Measurements from ENCODE around the gene FAM135A. TPM values are rescaled to one million over a fixed set of nuclear protein-coding genes. Genes with fewer than 3 reads are reported as not detected.
A peak's percentile ranks its signal among the peaks of the same experiment; 100 is the strongest.

The FAM135A gene
- total and polyA plus RNA-seq, 9 of the 15 experiments (the other 6 are each of a cell fraction or from before 2014, with no cell fraction given), result 7.4 to 32.9 (median 19.2) TPM

- TF ChIP-seq ZNF592 (IDR thresholded peaks at IDR 0.05) (peak; percentile 68; the same call in 1 of the 2 replicates), EGR1 (conservative IDR thresholded peaks at IDR 0.05) (no peak), HEY1 (CRISPR knock-in tag; IDR thresholded peaks at IDR 0.05; ENCODE audit: borderline replicate concordance) (no peak), SMARCE1 (IDR thresholded peaks at IDR 0.05) (0 out of 2 replicates have a peak, but pooled peaks have one; percentile 17), CEBPZ (IDR thresholded peaks at IDR 0.05; ENCODE audit: borderline replicate concordance, low read depth, low read length) (no peak), ZNF444 (CRISPR knock-in tag; IDR thresholded peaks at IDR 0.05) (no peak), TAF7 (tag; IDR thresholded peaks at IDR 0.05) (no peak), ZEB2 (IDR thresholded peaks at IDR 0.05) (no peak), ERF (CRISPR knock-in tag; IDR thresholded peaks at IDR 0.05) (no peak), ARNT (IDR thresholded peaks at IDR 0.05) (no peak), ZNF717 (CRISPR knock-in tag; IDR thresholded peaks at IDR 0.05) (no peak), ASH1L (IDR thresholded peaks at IDR 0.05; ENCODE audit: borderline replicate concordance, low read depth, partially characterized antibody) (no peak), ZNF766 (CRISPR knock-in tag; conservative IDR thresholded peaks at IDR 0.05) (no peak), TAL1 (IDR thresholded peaks at IDR 0.05) (peak; percentile 47; the same call in 1 of the 2 replicates), CEBPB (tag; IDR thresholded peaks at IDR 0.05) (peak; percentile 77), BDP1 (IDR thresholded peaks at IDR 0.05; ENCODE audit: insufficient read depth, insufficient read length) (no peak), TRIM24 (IDR thresholded peaks at IDR 0.05) (0 out of 4 replicates have a peak, but pooled peaks of 1 of the 2 experiments have one; percentile 22), ARID1B (IDR thresholded peaks at IDR 0.05) (peak; percentile 64; the same call in 1 of the 2 replicates)
Measured at GRCh38 chr6:70390067-70390466, 23.2 kb upstream of the FAM135A start (continued).
